HG03558 (cell line): ENCODE results near the gene HECTD3.
A peak's percentile ranks its signal among the peaks of the same experiment; 100 is the strongest.
"Not testable (repeated sequence)": the region's sequence is repeated elsewhere in the genome, so short reads cannot be mapped to it uniquely, and the experiment has no call there.

Source experiments
- ATAC-seq: cut with Tn5 transposase; IDR thresholded peaks from one replicate; pipeline ENCODE4 v1.9.1; 2021; ENCODE audit warnings: moderate number of reproducible peaks; ENCODE audit not compliant: unreplicated experiment; ENCODE audit errors: extremely low read depth

Gene HECTD3

DNA sequence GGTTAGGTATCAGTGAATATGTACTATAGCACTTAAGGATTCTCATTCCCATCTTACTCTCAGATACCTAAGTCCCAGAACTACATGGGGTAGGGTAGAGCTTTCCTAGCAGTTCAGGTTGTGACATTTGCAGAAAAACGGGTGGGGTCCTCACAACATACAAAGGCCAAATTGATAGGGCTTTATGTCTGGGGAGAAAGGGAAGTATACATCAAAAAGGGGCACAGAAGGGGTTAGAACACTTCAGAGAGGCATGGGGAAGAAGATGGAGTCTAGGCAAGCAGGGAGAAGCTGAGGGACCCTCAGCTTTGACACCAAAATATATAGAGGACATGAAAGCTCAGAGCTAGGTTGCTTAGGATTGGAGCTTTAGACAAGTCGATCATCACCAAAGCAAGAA is 4.6 kb upstream of the HECTD3 start:
- no peak for ATAC-seq

DNA sequence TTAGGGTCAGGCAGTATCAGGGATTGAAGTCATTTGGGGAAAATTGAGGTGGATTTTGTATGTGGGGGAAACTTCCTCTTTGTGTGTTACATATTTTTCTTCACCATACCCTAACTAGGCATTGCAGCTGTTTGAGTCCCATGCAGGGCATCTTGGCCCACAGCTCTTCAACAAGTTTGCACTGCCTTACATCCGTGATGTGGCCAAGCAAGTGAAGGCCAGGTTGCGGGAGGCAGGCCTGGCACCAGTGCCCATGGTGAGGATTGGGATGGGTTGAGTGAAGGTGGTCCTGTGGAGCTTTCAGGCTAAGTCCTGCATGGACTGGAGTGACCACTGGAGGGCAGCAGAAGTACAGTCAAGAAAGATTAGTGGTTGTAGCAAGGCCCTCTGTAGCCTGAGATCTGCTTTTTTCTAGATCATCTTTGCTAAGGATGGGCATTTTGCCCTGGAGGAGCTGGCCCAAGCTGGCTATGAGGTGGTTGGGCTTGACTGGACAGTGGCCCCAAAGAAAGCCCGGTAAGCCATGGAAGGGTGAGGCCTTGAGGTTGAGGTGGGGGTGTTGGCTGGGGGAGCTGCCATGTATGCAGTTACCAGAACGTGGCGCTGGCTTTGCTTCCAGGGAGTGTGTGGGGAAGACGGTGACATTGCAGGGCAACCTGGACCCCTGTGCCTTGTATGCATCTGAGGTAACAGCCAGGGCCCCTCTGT is 3.4 kb upstream of the HECTD3 start:
- no peak for ATAC-seq

DNA sequence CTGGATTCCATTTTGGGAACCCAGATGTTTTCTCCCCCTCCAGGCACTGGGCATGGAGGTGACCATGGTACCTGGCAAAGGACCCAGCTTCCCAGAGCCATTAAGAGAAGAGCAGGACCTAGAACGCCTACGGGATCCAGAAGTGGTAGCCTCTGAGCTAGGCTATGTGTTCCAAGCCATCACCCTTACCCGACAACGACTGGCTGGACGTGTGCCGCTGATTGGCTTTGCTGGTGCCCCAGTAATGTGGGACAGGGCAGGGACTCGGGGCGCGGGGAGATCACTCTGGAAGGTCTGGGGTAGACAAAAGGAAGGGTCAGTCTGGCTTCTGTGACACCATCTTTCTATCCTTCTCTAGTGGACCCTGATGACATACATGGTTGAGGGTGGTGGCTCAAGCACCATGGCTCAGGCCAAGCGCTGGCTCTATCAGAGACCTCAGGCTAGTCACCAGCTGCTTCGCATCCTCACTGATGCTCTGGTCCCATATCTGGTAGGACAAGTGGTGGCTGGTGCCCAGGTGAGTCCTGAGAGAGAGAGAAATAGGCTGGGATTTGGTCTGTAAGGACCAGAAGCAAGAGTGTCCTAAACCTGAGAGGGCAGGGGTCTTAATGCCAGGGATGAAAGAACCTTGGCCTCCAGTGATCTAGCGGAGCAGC is 2.6 kb upstream of the HECTD3 start:
- no peak for ATAC-seq

DNA sequence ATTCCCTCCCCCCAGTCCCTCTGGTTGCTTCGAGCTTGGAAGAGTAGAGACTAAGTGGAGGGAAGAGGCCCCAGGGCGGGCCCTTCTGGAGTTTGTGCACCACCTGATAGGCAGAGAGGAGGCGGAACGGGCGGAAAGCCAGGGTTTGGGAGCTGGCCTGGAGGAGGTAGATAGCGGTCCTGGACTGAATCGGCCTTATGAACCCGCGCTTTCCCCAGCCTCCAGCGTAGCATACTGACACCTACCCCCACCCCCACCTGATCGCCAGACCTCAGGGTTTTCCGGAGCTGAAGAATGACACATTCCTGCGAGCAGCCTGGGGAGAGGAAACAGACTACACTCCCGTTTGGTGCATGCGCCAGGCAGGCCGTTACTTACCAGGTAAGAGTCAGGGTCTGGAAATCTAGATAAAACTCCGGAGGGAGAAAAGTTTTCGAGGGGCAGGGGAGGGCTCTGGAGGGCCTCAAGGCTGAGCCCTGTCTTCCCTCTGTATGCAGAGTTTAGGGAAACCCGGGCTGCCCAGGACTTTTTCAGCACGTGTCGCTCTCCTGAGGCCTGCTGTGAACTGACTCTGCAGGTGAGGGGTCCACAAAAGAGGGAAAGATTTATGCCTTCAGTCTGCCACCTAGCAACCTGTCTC is 1.6 kb upstream of the HECTD3 start:
- no peak for ATAC-seq

DNA sequence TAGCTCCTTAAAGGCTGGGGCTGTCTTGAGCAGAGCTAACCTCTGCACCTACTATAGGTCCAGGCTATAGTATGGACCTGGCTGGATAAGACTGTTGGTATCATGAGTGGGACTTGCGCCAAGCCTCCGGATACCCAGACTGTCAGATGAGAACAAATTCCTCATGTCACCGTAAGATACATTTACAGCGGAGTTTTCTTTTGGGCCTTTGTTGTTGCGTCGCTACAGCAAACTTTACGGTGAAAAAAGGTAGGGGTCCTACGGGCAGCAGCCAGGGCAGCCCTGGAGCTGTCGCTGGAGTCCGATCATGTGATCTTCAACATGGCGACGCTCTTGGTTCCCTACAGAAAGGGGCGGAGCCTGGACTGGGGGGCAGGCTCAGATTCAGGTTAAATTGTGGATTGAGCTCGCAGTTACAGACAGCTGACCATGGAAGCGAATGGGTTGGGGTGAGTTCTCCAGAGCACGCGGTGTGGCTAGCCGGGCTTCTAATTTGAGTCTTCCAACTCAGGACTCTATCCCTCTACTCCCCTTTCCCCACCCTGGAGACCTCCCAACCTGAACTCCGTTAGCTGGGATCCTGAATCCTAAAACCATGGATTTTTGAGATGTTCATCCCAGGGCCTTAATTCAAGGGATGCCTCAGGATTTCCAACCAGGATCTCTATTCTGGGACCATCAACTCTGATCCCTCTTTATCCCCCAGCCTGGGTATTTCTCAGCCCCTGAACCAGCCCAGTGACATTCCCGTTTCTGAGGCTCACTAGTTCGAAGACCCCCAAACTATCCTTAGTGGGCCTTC is 914 bp upstream of the HECTD3 start, which contains the start of gene UROD:
UROD (plus strand) TSS at position 418 of the 802 bp plus-strand sequence; CDS start at position 430, 12 bp downstream.
- ATAC-seq, result peak; percentile 45

DNA sequence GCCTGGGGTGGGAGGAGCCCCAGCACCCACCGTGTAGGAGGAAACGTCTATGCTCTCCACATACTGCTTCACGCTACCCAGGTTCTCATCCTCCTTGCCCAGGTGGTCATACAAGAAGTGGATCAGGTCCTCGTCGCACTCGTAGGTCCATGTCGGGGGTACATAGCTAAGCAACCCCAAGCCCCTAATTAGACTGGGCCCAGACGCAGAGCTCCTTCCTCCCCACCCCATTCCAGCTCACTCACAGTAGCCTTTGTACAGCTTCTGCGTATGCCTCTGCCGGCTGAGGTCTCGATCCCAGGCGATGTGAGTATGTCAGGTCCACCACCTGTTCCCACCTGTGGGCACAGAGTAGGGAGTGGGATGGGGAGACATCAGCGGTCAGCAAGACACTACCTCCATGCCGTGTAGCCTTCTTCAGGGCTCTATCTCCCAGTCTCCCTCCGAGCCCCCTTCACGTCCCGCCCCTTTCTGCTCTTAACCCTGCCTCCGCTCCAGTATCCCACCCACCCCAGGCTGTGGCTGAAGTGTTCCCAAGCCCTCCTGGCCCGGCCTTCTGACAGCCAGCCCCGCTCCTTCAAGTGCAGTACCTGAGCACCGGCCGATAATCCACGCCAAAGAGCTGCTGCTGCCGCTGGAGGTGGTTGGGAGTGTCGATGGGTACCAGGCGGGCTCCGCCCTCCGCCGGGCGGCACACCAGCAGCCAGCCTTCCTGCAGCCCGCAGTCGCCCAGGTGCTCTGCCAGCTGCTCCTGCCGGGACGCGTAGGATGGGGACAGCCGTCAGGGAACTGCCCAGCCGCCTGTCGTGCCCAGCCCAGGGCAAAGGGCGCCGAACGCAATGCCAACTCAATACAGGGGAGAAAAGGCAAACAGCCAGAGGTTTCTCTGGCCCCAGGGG is 919 bp downstream of the HECTD3 start:
- ATAC-seq, result no peak

DNA sequence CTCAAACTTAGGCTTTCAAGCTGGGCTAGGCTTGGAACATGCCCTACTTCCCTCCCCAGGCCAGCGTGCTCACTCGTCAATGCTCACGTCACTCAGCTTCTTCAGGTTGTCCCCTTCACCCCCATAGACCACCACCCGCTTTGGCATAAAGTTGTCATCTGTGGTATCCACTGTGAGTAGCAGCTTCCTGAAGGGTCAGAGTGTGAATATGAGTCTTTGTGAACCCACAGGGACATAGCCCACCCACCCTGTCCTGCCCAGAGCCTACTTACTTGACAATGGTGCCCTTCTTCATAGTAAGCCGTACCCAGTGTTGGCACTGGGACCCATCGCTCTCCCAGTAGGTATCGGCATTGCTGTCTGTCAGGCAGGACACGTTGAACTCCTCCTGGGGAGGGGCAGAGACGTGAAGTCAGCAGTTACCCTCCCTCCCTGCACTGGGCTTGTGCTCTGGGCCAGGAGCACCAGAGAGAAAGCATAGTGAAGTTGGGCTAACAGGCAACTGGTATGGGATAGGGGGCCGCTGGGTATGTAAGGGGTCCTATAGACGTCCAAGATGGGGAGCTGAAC is 1.7 kb downstream of the HECTD3 start:
- no peak for ATAC-seq

DNA sequence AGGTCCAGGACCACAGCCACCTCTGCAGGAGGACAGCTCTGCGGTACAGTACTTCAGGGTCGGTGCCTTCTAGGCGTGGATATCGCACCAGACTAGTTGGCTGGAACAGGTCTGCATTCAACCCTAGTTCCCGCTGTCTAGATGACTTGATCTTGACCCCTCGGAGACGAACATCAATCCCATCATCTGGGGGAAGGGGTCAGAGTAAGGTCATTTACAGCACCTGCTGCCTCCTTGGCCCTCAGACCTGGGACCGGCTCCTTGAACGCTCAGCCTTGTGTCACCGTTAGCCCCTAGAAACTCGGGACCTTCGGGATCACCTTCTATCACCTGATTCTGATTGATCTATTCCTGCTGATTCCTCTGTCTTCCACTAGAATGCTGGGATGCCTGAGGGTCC is 2.6 kb downstream of the HECTD3 start:
- ATAC-seq, result no peak

DNA sequence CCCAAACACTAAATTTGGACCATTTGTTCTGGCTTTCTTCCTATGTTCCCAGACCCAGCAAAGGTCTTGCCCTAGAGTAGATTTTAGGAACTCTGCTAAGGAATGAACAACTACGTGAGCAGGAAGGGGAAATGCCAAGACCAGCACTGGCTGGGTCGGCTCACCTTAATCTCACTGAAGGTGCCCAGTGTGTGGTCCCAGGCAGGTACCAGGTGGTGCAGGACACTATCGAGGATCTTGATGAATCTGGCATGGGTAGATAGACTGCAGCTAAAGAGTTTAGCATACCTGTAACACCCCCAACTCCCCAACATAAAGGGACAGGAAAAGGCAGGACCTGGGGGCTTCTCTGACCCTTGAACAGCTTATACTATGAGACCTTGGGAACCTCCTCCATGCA is 3.0 kb downstream of the HECTD3 start:
- no peak for ATAC-seq

DNA sequence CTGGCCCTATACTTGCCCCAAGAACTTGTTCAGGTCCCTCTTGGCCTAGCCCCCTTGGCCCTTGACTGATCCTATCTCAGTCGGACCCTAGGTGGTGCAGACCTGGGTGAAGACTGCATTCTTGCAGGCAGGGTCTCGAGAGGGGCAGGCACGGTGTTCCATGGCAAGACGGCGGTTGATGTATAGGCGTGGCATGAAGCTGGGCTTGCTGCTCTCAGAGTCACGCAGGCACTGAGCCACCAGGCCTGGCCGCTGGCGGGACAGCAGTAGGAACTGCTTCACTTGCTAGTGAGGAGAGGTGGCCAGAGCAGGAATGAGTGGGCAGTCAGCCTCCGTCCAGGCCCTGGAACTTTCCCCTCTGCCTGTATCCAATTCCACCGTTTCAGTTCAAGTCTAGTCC is 3.8 kb downstream of the HECTD3 start:
- no peak for ATAC-seq

DNA sequence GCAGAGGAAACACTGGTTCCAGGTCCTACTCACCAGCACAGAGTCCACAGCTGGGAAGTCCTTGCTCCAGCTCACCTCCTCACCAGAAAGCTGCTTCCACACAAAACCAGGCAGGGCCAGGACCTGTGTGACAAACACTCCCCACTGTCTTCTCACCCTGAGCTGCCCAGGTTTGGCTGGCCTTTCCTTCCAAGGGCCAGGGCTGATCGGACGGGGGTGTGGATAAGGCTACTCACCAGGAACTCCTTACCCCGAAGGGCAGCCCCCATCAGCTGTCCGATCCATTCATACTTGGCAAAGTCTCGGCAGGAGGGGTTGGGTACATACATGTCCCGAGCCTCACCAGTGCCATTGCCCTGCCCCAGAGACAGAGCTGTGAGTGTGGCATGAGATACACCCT is 5.4 kb downstream of the HECTD3 start:
- ATAC-seq, result no peak

DNA sequence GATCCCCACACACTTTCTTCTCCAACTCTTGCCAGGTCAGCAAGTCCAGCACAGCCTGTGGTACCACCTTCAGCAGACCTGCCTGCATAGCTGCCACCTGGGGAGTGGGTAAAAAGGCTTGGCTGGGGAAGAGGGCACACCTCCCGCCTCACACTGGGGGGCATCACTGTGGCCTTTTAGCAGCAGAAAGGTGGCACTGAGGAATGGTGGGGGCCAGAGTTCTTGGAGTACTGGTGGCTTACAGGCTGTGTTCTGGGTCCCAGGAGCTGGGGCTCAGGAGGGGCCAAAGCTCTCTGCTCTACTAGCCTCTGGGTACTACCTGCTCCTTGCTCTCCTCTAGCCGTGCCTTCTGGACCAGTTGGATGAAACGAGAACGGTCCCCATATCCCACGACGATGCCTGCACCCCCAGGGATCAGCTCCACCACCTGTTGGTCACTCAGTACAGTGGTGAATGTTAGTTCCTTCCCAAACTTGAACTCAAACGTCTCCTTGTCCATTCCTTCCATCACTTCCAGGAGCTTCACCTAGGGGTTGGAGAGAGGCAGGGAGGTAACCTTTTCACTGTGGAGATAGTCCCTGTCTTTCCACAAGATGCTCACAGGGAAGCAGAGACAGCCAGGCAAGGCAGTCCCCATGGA is 6.7 kb downstream of the HECTD3 start:
- no peak for ATAC-seq

DNA sequence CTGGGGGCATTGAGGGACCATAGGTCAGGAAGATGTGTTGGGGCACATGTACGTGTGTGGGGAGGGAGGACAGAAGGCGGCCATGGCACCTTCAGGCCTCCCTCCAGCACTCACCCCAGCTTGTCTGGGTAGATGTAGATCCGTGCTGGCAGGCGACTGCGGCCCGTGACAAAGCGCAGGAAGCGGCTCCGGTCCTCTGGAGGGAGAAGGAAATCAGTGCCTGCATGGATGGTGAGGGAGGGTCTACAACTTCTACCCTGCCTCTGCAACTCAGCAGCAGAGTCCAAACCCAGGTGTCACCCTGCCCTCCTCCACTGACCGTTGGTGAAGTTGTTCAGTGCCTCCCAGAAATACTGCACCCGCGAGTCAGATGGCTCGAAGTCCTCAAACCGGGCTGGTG is 7.4 kb downstream of the HECTD3 start:
- no peak for ATAC-seq

DNA sequence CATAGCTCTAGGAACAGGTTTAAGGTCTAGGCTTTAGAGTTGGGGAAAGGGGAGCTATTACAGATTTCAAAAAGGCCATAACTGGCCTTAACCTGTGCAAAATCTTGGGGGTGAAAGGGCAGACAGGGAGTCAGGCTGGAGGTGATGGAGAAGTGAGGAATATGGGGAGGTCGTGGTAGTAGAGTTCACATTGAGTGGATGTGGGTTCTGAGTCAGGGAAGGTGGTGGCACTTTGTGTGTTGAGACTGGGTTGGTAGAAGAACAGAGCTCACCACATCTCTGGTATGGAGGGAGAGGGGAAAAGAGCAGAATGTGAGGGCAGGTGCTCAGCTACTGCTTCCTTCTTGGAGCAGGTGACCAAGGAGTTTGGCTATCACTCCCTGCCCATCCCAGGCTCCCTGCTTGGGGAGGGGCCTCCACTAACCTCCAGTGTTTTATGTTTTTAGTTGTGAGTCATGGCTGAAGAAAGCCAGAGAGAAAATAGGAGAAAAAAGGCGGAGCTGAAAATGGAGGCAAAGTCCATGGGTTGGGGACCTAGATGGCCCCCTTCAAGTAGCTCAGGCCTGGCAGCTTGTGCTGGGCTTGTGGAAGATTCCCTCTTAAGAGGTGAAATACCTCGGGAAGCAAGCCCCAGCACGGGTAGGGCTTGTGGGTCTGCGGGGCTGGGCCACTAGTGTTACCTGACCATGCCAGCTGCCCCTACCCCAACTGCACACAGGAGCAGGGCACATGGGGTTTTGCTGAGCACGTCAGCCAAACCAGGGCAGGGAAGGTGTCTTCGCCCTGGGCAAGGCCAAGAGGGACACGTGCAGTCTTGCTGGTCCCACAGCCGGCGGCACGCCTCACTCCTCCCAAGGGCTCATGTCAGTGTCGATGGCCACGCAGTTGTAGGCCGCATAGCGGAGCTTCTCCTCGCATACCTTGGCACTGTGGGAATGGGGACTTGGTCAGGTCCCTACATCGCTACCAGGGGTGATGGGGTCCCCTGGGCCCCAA is 8.2 kb downstream of the HECTD3 start:
- no peak for ATAC-seq

DNA sequence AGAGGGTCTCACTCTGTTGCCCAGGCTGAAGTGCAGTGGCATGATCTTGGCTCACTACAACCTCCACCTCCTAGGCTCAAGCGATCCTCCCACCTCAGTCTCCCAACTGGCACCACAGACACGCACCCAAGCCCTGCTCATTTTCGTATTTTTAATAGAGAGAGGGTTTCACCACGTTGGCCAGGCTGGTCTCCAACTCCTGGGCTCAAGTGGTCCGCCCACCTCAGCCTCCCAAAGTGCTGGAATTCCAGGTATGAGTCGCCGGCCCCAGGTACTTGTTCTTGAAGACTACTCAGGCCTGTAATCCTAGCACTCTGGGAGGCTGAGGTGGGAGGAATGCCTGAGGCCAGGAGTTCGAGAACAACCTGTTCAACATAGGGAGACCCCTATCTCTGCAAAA is 9.5 kb downstream of the HECTD3 start:
- ATAC-seq, result not testable (repeated sequence)

DNA sequence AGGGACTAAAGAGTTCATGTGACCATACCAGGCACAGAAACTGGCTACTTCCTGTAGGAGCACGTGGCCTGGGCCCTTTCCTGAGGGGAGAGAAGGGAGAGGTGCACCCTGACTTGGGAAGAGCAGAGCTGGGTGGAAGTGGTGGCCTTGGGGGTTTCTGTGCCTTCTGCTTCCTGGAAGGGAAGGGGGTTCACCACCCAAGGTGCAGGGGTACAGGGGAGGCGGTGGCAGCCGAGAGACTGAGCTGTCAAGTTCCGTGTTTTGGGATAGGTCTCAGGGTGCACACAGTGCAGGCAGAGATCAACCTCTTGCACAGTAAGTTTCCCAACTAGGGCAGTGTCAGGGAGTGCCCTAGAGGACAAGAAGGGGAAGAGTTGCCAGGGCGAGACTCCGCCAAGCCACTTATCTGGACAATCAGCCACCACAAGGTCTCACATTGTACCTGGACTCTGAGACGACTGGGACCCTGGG is 10.1 kb downstream of the HECTD3 start:
- ATAC-seq, result no peak

DNA sequence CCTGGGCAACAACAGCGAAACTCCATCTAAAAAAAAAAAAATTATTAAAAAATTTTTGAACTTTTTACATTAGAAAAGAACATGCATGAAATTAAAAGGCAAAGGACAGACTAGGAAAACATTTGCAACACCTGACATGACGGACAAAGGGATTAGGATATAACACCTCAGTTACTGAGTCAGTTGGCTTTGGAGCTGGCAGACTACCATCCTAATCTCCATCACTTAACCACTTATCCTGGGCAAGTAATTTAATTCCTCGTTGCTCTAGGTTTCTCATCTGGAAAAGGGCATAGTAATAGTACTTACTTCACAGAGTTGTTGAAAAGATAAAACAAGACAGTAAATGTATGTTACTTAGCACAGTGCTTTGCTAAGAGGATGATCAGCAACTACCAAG is 11.9 kb downstream of the HECTD3 start:
- no peak for ATAC-seq
